Measurements from ENCODE around the gene WASF2.
A peak's percentile ranks its signal among the peaks of the same experiment; 100 is the strongest.

The WASF2 gene

GRCh38 chr1:27487966-27488884 is 1.7 kb downstream of the WASF2 start:
- no peaks in the 10 kb centered on the region for H3K4me1 ChIP-seq
- H3K9ac ChIP-seq: no peak overlapping the region
- peak overlapping the region; percentile 32 for H3K27ac ChIP-seq
- H3K4me2 ChIP-seq (ENCODE audit: low read length): peak overlapping the region; percentile 88
- H3K79me2 ChIP-seq: peaks cover 14% of the 10 kb centered on the region
- no peak for TF ChIP-seq CTCF (IDR thresholded peaks at IDR 0.05)
- H3K4me3 ChIP-seq (ENCODE audit: low read depth, low read length): peak overlapping the region; percentile 99
- H2AFZ ChIP-seq: no peak overlapping the region
- H3K9me3 ChIP-seq (ENCODE audit: control insufficient read depth, low read length): no peaks in the 10 kb centered on the region
- H3K36me3 ChIP-seq (ENCODE audit: control insufficient read depth, insufficient read depth, low read length): no peaks in the 10 kb centered on the region
- no peaks in the 10 kb centered on the region for H3K27me3 ChIP-seq (ENCODE audit: control insufficient read depth, insufficient read depth, low read length)

- TF ChIP-seq CTCF (IDR thresholded peaks at IDR 0.05): no peak
- H2AFZ ChIP-seq: no peak overlapping the region
- no peaks in the 10 kb centered on the region for H3K9me3 ChIP-seq (ENCODE audit: control insufficient read depth, low read length)
- no peaks in the 10 kb centered on the region for H3K27me3 ChIP-seq (ENCODE audit: control insufficient read depth, insufficient read depth, low read length)
- H3K36me3 ChIP-seq (ENCODE audit: control insufficient read depth, insufficient read depth, low read length): no peaks in the 10 kb centered on the region
- H3K4me2 ChIP-seq (ENCODE audit: low read length): no peak overlapping the region
- H3K9ac ChIP-seq: no peak overlapping the region
- no peak overlapping the region for H3K27ac ChIP-seq
- no peaks in the 10 kb centered on the region for H3K4me1 ChIP-seq
- no peak overlapping the region for H3K4me3 ChIP-seq (ENCODE audit: low read depth, low read length)
- peaks cover 17% of the 10 kb centered on the region for H3K79me2 ChIP-seq
Observed at GRCh38 chr1:27485363-27485762, 4.6 kb downstream of the WASF2 start.

GRCh38 chr1:27483659-27484058 is 6.3 kb downstream of the WASF2 start:
- peaks cover 10% of the 10 kb centered on the region for H3K79me2 ChIP-seq
- no peak overlapping the region for H2AFZ ChIP-seq
- H3K27me3 ChIP-seq (ENCODE audit: control insufficient read depth, insufficient read depth, low read length): no peaks in the 10 kb centered on the region
- no peaks in the 10 kb centered on the region for H3K9me3 ChIP-seq (ENCODE audit: control insufficient read depth, low read length)
- TF ChIP-seq CTCF (IDR thresholded peaks at IDR 0.05): no peak
- no peak overlapping the region for H3K9ac ChIP-seq
- H3K36me3 ChIP-seq (ENCODE audit: control insufficient read depth, insufficient read depth, low read length): no peaks in the 10 kb centered on the region
- H3K4me3 ChIP-seq (ENCODE audit: low read depth, low read length): no peak overlapping the region
- H3K4me1 ChIP-seq: no peaks in the 10 kb centered on the region
- no peak overlapping the region for H3K4me2 ChIP-seq (ENCODE audit: low read length)
- H3K27ac ChIP-seq: no peak overlapping the region

- no peak overlapping the region for H3K9ac ChIP-seq
- H3K4me1 ChIP-seq: no peaks in the 10 kb centered on the region
- no peaks in the 10 kb centered on the region for H3K9me3 ChIP-seq (ENCODE audit: control insufficient read depth, low read length)
- no peak overlapping the region for H3K4me3 ChIP-seq (ENCODE audit: low read depth, low read length)
- no peak overlapping the region for H2AFZ ChIP-seq
- H3K79me2 ChIP-seq: peaks cover 13% of the 10 kb centered on the region
- H3K4me2 ChIP-seq (ENCODE audit: low read length): no peak overlapping the region
- H3K36me3 ChIP-seq (ENCODE audit: control insufficient read depth, insufficient read depth, low read length): no peaks in the 10 kb centered on the region
- TF ChIP-seq CTCF (IDR thresholded peaks at IDR 0.05): no peak
- H3K27ac ChIP-seq: no peak overlapping the region
- H3K27me3 ChIP-seq (ENCODE audit: control insufficient read depth, insufficient read depth, low read length): no peaks in the 10 kb centered on the region
Observed at GRCh38 chr1:27481994-27482620, 7.9 kb downstream of the WASF2 start.

All from parathyroid adenoma (tissue), 2 donors.